IPS-18a (cell line): ENCODE results near the gene NAIF1.
"Not testable (repeated sequence)": the region's sequence is repeated elsewhere in the genome, so short reads cannot be mapped to it uniquely, and the experiment has no call there.

ENCODE experiments used
- H3K27ac ChIP-seq: one replicate; pipeline ENCODE4 v1.5.1; 2013; ENCODE audit warnings: low read length
- H3K27me3 ChIP-seq: one replicate; pipeline ENCODE4 v1.6.1; 2013; ENCODE audit warnings: mild to moderate bottlenecking, low read length; ENCODE audit not compliant: control insufficient read depth, insufficient read depth
- H3K36me3 ChIP-seq: one replicate; pipeline ENCODE4 v1.6.1; 2013; ENCODE audit warnings: low read depth, low read length; ENCODE audit not compliant: control insufficient read depth
- H3K4me1 ChIP-seq: one replicate; pipeline ENCODE4 v1.6.1; 2013; ENCODE audit warnings: low read depth, low read length; ENCODE audit not compliant: control insufficient read depth
- H3K4me3 ChIP-seq: one replicate; pipeline ENCODE4 v1.5.1; 2013; ENCODE audit warnings: low read length
- H3K9ac ChIP-seq: one replicate; pipeline ENCODE4 v1.6.1; 2013; ENCODE audit warnings: mild to moderate bottlenecking, low read length, moderate library complexity
- H3K9me3 ChIP-seq: one replicate; pipeline ENCODE4 v1.6.1; 2013; ENCODE audit warnings: low read depth, low read length; ENCODE audit not compliant: control insufficient read depth

The NAIF1 gene

GRCh38 chr9:128026773-128027541 lies 40.2 kb downstream of the NAIF1 start:
- H3K4me3 ChIP-seq = no peak overlapping the region
- no peaks in the 10 kb centered on the region for H3K4me1 ChIP-seq
- no peaks in the 10 kb centered on the region for H3K9me3 ChIP-seq
- no peaks in the 10 kb centered on the region for H3K27me3 ChIP-seq
- H3K27ac ChIP-seq = no peak overlapping the region
- H3K36me3 ChIP-seq = no peaks in the 10 kb centered on the region
- no peak overlapping the region for H3K9ac ChIP-seq

GRCh38 chr9:128026255-128026772 lies 40.8 kb downstream of the NAIF1 start:
- H3K4me1 ChIP-seq = no peaks in the 10 kb centered on the region
- no peak overlapping the region for H3K4me3 ChIP-seq
- H3K27me3 ChIP-seq = no peaks in the 10 kb centered on the region
- no peaks in the 10 kb centered on the region for H3K9me3 ChIP-seq
- no peak overlapping the region for H3K27ac ChIP-seq
- no peak overlapping the region for H3K9ac ChIP-seq
- H3K36me3 ChIP-seq = no peaks in the 10 kb centered on the region

GRCh38 chr9:128025736-128026135 lies 41.4 kb downstream of the NAIF1 start:
- Histone ChIP-seq H3K27me3 (no peaks in the 10 kb centered on the region), H3K4me1 (no peaks in the 10 kb centered on the region), H3K9me3 (no peaks in the 10 kb centered on the region), H3K9ac (no peak overlapping the region), H3K27ac (no peak overlapping the region), H3K36me3 (no peaks in the 10 kb centered on the region), H3K4me3 (no peak overlapping the region)

- Histone ChIP-seq H3K9ac (no peak overlapping the region), H3K9me3 (no peaks in the 10 kb centered on the region), H3K27ac (no peak overlapping the region), H3K4me1 (no peaks in the 10 kb centered on the region), H3K27me3 (no peaks in the 10 kb centered on the region), H3K4me3 (no peak overlapping the region), H3K36me3 (no peaks in the 10 kb centered on the region)
These were observed 42.3 kb downstream of the NAIF1 start for GRCh38 chr9:128024761-128025308.

- not testable (repeated sequence) for H3K27me3 ChIP-seq, H3K4me1 ChIP-seq, H3K36me3 ChIP-seq, H3K4me3 ChIP-seq, H3K9ac ChIP-seq, H3K9me3 ChIP-seq, H3K27ac ChIP-seq
These were observed 43.4 kb downstream of the NAIF1 start for GRCh38 chr9:128023671-128024070.

- Histone ChIP-seq H3K36me3 (no peaks in the 10 kb centered on the region), H3K9ac (no peak overlapping the region), H3K9me3 (no peaks in the 10 kb centered on the region), H3K4me3 (no peak overlapping the region), H3K27ac (no peak overlapping the region), H3K4me1 (no peaks in the 10 kb centered on the region), H3K27me3 (no peaks in the 10 kb centered on the region)
These were observed 44.2 kb downstream of the NAIF1 start for GRCh38 chr9:128022886-128023285.

- Histone ChIP-seq H3K4me1 (no peaks in the 10 kb centered on the region), H3K27me3 (no peaks in the 10 kb centered on the region), H3K4me3 (no peak overlapping the region), H3K36me3 (no peaks in the 10 kb centered on the region), H3K27ac (no peak overlapping the region), H3K9me3 (no peaks in the 10 kb centered on the region), H3K9ac (no peak overlapping the region)
These were observed 46.0 kb downstream of the NAIF1 start for GRCh38 chr9:128021098-128021497.

- no peak overlapping the region for H3K9ac ChIP-seq
- H3K9me3 ChIP-seq = no peaks in the 10 kb centered on the region
- no peaks in the 10 kb centered on the region for H3K4me1 ChIP-seq
- H3K27me3 ChIP-seq = no peaks in the 10 kb centered on the region
- no peak overlapping the region for H3K27ac ChIP-seq
- H3K36me3 ChIP-seq = no peaks in the 10 kb centered on the region
- H3K4me3 ChIP-seq = no peak overlapping the region
These were observed 46.4 kb downstream of the NAIF1 start for GRCh38 chr9:128020692-128021091.

GRCh38 chr9:128015696-128016095 lies 51.4 kb downstream of the NAIF1 start:
- Histone ChIP-seq H3K4me1 (peaks cover 5% of the 10 kb centered on the region), H3K27me3 (no peaks in the 10 kb centered on the region), H3K4me3 (no peak overlapping the region), H3K27ac (no peak overlapping the region), H3K9me3 (no peaks in the 10 kb centered on the region), H3K36me3 (no peaks in the 10 kb centered on the region), H3K9ac (no peak overlapping the region)
